K562 (cell line): ENCODE measurements around the gene NPY5R. TPM values are rescaled to one million over a fixed set of nuclear protein-coding genes. Genes with fewer than 3 reads are reported as not detected.

Source experiments
- ATAC-seq: fragments of 200-7000 bp; cut with Tn5 transposase; 3 replicates; pipeline ENCODE4 v1.9.1; 2020; ENCODE audit warnings: moderate library complexity
- Bru-seq: library from RNA; stranded (reverse); fragments of 400-500 nt; gene quantifications from one replicate; lab custom pipeline; 2021; lab: Mats Ljungman, UMichigan
- BruChase-seq, 2 experiments: library from RNA; stranded (reverse); fragments of 400-500 nt; gene quantifications; one replicate each; lab custom pipeline; 2021; lab: Mats Ljungman, UMichigan
- BruUV-seq: library from RNA; stranded (reverse); fragments of 400-500 nt; replicated peaks from 2 replicates; lab custom pipeline; 2021; lab: Mats Ljungman, UMichigan
- CTCF ChIA-PET: fragments of 300-600 bp; formaldehyde crosslinking; extraction: SDS; loops from one replicate; lab custom pipeline; 2021; ENCODE audit warnings: low intra/inter-chr PET ratio; lab: Yijun Ruan, JAX
- POLR2A ChIA-PET: fragments of 300-600, 350-650 bp; sonication (Branson Sonifier 250); formaldehyde crosslinking; extraction: SDS; loops from one replicate; lab custom pipeline; 2021; ENCODE audit warnings: antibody characterized with exemption, inconsistent platforms; lab: Yijun Ruan, JAX
- DNase-seq, 4 experiments: peaks; one replicate each; pipeline versions ENCODE4 v3.0.0 to v3.0.0-alpha.2; 2011 to 2018; ENCODE audit warnings: low spot score in 3 of 4, mixed read lengths in 3 of 4; ENCODE audit errors: extremely low read depth in 1 of 4
- FAIRE-seq: peaks from 2 replicates; lab custom pipeline; 2011; peaks lifted over from hg19 to GRCh38; lab: Jason Lieb, UNC
- H2AFZ ChIP-seq: 2 replicates; pipeline ENCODE4 v1.6.0; 2011; ENCODE audit warnings: low read depth, low read length, control low read depth, inconsistent platforms
- H3K27ac ChIP-seq: fragments of 200-600 bp; 3 replicates; pipeline ENCODE4 v1.8.0; 2011; ENCODE audit warnings: low read depth, mild to moderate bottlenecking, control low read depth, inconsistent platforms, low read length, moderate library complexity, mixed read lengths; ENCODE audit errors: extremely low read depth
- H3K27me3 ChIP-seq, 2 experiments: fragments of 300-600 bp in 1 of 2; 2 replicates in 1 of 2; 3 replicates in 1 of 2; pipeline versions ENCODE4 v1.6.0 to v1.8.0; 2011; ENCODE audit warnings: inconsistent platforms in 2 of 2, low read length in 2 of 2, mild to moderate bottlenecking in 1 of 2, mixed read lengths in 1 of 2, moderate library complexity in 1 of 2; ENCODE audit not compliant: control insufficient read depth in 2 of 2, insufficient read depth in 2 of 2
- H3K36me3 ChIP-seq: fragments of 300-600 bp; 3 replicates; pipeline ENCODE4 v1.8.0; 2011; ENCODE audit warnings: mild to moderate bottlenecking, low read length, inconsistent platforms; ENCODE audit not compliant: control insufficient read depth, insufficient read depth
- H3K4me1 ChIP-seq, 2 experiments: fragments of 200-600 bp in 1 of 2; replicated peaks in 1 of 2; 2 replicates in 1 of 2; 3 replicates in 1 of 2; pipeline versions ENCODE4 v1.5.1 to v1.8.0; 2011; ENCODE audit warnings: inconsistent platforms in 2 of 2, low read length in 2 of 2, mild to moderate bottlenecking in 1 of 2, mixed read lengths in 1 of 2, moderate library complexity in 1 of 2; ENCODE audit not compliant: control insufficient read depth in 2 of 2, insufficient read depth in 2 of 2
- H3K4me2 ChIP-seq: 2 replicates; pipeline ENCODE4 v1.6.1; 2011; ENCODE audit warnings: low read length, control low read depth, inconsistent platforms, mixed read lengths; ENCODE audit not compliant: insufficient read depth
- H3K4me3 ChIP-seq: fragments of 200-600 bp; sonication (generic), shearing (Covaris generic); 2 replicates; pipeline ENCODE4 v1.5.1; 2016; ENCODE audit warnings: control low read depth, inconsistent platforms
- H3K79me2 ChIP-seq: fragments of 200-600 bp; 3 replicates; pipeline ENCODE4 v1.8.0; 2011; ENCODE audit warnings: low read length, inconsistent platforms; ENCODE audit not compliant: control insufficient read depth, insufficient read depth
- H3K9ac ChIP-seq, 2 experiments: 2 replicates each; pipeline versions ENCODE4 v1.6.0 to v1.6.1; 2011; ENCODE audit warnings: low read depth in 2 of 2, low read length in 2 of 2, control low read depth in 1 of 2, inconsistent platforms in 1 of 2, mild to moderate bottlenecking in 1 of 2, mixed read lengths in 1 of 2; ENCODE audit not compliant: insufficient read depth in 1 of 2
- H3K9me1 ChIP-seq: one replicate; pipeline ENCODE4 v1.6.0; 2011; ENCODE audit warnings: inconsistent platforms, mild to moderate bottlenecking, low read length, moderate library complexity; ENCODE audit not compliant: control insufficient read depth, insufficient read depth
- H3K9me3 ChIP-seq: replicated peaks from 2 replicates; pipeline ENCODE4 v1.5.1; 2011; ENCODE audit warnings: low read depth, low read length, inconsistent platforms; ENCODE audit not compliant: control insufficient read depth, insufficient read depth
- H4K20me1 ChIP-seq: replicated peaks from 2 replicates; pipeline ENCODE4 v1.6.1; 2011; ENCODE audit warnings: low read length, inconsistent platforms, mixed read lengths; ENCODE audit not compliant: control insufficient read depth, insufficient read depth
- KAT8 ChIP-seq: fragments of 450-650 bp; IDR thresholded peaks from 2 replicates; pipeline ENCODE4 v1.6.1; 2016; ENCODE audit warnings: low read depth, mild to moderate bottlenecking
- MED1 ChIP-seq: sonication (generic); formaldehyde crosslinking; IDR thresholded peaks from 2 replicates; pipeline ENCODE4 v1.8.1; 2023; ENCODE audit warnings: missing genetic modification reagents, borderline replicate concordance
- NELFE ChIP-seq: IDR thresholded peaks from 2 replicates; pipeline ENCODE4 v1.6.1; 2011; ENCODE audit warnings: mild to moderate bottlenecking; ENCODE audit not compliant: insufficient read depth, insufficient read length
- RERE ChIP-seq: sonication (generic); formaldehyde crosslinking; IDR thresholded peaks from 2 replicates; pipeline ENCODE4 v1.8.0; 2023; ENCODE audit warnings: missing genetic modification reagents, mild to moderate bottlenecking, borderline replicate concordance
- ZC3H4 ChIP-seq: sonication (generic); formaldehyde crosslinking; IDR thresholded peaks from 2 replicates; pipeline ENCODE4 v1.9.0; 2021; ENCODE audit warnings: missing genetic modification reagents, borderline replicate concordance
- ZNF274 ChIP-seq: IDR thresholded peaks from 2 replicates; pipeline ENCODE4 v1.6.1; 2011; ENCODE audit warnings: low read depth, mild to moderate bottlenecking, low read length, moderate library complexity, borderline replicate concordance
- ZNF551 ChIP-seq: fragments of 250-450 bp; sonication (Bioruptor Pico); IDR thresholded peaks from 2 replicates; pipeline ENCODE4 v1.5.0; 2021; ENCODE audit warnings: mild to moderate bottlenecking, moderate library complexity
- ZNF766 ChIP-seq: fragments of 200-800 bp; sonication (Bioruptor generic); conservative IDR thresholded peaks from 2 replicates; pipeline ENCODE4 v1.6.1; 2016; ENCODE audit warnings: missing genetic modification characterization, missing compliant biosample characterization
- WGBS: fragments of 100-300 bp; shearing (Covaris generic); methylation state at CpG from one replicate; pipeline ENCODE4 v1.1.6; 2016; ENCODE audit warnings: low coverage, mixed read lengths; ENCODE audit not compliant: insufficient coverage; ENCODE audit errors: missing lambda C conversion rate; 5-methylcytosine and 5-hydroxymethylcytosine counted together
- in situ Hi-C: fragments of 300-500 bp; cut with MboI; formaldehyde crosslinking; loops from 4 replicates; pipeline ENCODE4 v1.15.0; 2018; ENCODE audit warnings: inconsistent platforms, mixed read lengths
- intact Hi-C: fragments of 100-400 bp; cut with micrococcal nuclease; formaldehyde crosslinking; loops from 2 replicates; pipeline ENCODE4 v1.14.2; 2022
- long read RNA-seq, 3 experiments: library from polyadenylated mRNA in 2 of 3; library from RNA in 1 of 3; unstranded in 2 of 3; stranded (forward) in 1 of 3; transcript quantifications; one replicate each; pipeline ENCODE4 v2.0.0, GENCODE V29; 2019 to 2022
- polyA minus RNA-seq, 3 experiments: library from RNA; depleted of rRNA, polyadenylated mRNA; stranded (reverse); fragments of >200 nt; gene quantifications; 2 replicates each; pipeline ENCODE4 v1.2.3, GENCODE V29; 2011
- polyA plus RNA-seq, 8 experiments: library from polyadenylated mRNA; depleted of rRNA in 4 of 8; stranded (reverse) in 5 of 8; unstranded in 3 of 8; fragments of >200 nt; fragmentation: Nextera tagmentation in 2 of 8; fragmentation: Illumina TruSeq in 1 of 8; extraction: Ambion mirVana in 2 of 8; extraction: Trizol in 1 of 8; gene quantifications; 2 replicates each; pipeline versions ENCODE4 v1.2.1 to v1.2.3, GENCODE V29; 2011 to 2014; ENCODE audit warnings: inconsistent platforms in 1 of 8, missing spikeins in 1 of 8
- total RNA-seq, 7 experiments: library from RNA; depleted of rRNA in 6 of 7; stranded (reverse); fragments of >200 nt in 6 of 7; fragmentation: Illumina TruSeq in 2 of 7; extraction: Trizol in 2 of 7; gene quantifications; 2 replicates each; pipeline versions ENCODE4 v1.2.1 to v1.2.3, GENCODE V29; 2011 to 2021; ENCODE audit warnings: low replicate concordance in 1 of 7
- TF ChIP-seq, protein P1 (sequence below): fragments of 250-450 bp; sonication (Bioruptor Pico); IDR thresholded peaks from 2 replicates; pipeline ENCODE4 v1.4.0; 2020

NPY5R gene
- total RNA-seq (2011; cell fraction: chromatin; rRNA removed; ENCODE audit: low replicate concordance), result not detected in 2 replicates
- not detected in 2 replicates for total RNA-seq (2011; cell fraction: nucleolus; rRNA removed)
- not detected in 2 replicates for total RNA-seq (2011; cell fraction: nucleoplasm; rRNA removed)
- total RNA-seq (2014; rRNA removed) (not detected in 2 replicates), total RNA-seq (2014; rRNA removed; fragmentation: Illumina TruSeq; extraction: Trizol) (not detected in 2 replicates), total RNA-seq (2015; rRNA removed; fragmentation: Illumina TruSeq; extraction: Trizol) (not detected in 2 replicates), total RNA-seq (2021) (not detected in 2 replicates), polyA plus RNA-seq (2011; rRNA removed) (not detected in 2 replicates), polyA plus RNA-seq (2014; fragmentation: Illumina TruSeq; extraction: Trizol) (not detected in 2 replicates), polyA plus RNA-seq (2014; fragmentation: Nextera tagmentation; extraction: Ambion mirVana) (not detected), polyA plus RNA-seq (2014; rRNA removed) (not detected in 2 replicates), polyA minus RNA-seq (2011; rRNA and poly(A)+ RNA removed) (not detected in 2 replicates), Bru-seq, nascent RNA (percentile 10 among the genes with signal in this experiment), BruChase-seq, experiment 1, labeled RNA remaining after a 2-hour chase (not detected), BruChase-seq, experiment 2, labeled RNA remaining after a 6-hour chase (not detected)
- polyA plus RNA-seq (2011; cell fraction: cytosol; rRNA removed), result not detected in 2 replicates
- polyA plus RNA-seq (2011; cell fraction: nucleus; rRNA removed), result not detected in 2 replicates
- not detected in 2 replicates for polyA plus RNA-seq (2012)
- polyA minus RNA-seq (2011; cell fraction: cytosol; rRNA and poly(A)+ RNA removed), result not detected in 2 replicates
- polyA minus RNA-seq (2011; cell fraction: nucleus; rRNA and poly(A)+ RNA removed), result not detected in 2 replicates
- long read RNA-seq, experiment 1, result 0 reads
- long read RNA-seq, experiment 2, result 0 reads
- long read RNA-seq, experiment 3, result 0 reads

DNA sequence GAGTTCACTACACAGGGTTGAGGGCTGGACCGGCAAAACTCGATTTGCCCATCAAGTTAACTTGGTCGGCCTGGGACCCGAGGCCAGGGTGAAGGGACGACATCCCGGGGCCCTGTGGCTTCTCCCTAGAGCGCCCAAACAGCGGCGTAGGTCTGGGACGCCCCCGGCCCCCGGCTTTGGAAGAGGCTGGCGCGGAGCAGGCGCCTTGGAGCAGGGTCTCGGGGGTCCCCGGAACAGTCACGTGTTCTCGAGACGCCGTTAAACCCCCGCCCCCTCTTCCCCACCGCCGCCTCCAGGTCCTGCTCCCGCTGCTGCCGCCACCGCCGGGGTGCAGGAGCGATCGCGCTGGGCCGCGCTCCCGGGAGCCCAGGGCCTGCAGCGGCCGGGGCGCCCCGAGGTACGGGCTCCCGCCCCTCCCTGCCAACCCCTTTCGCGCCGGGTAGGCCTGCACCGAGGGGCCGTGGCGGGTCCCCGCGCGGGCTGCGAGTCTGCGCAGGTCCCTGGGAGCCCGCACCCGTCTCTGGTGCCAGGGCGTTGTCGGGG is at the start of gene NPY5R:
Gene NPY5R, plus strand, starts transcription at position 289 of the 543 bp plus-strand sequence. CDS start 6,382 bp downstream, outside the sequence.
- peaks cover 15 to 23% of the 10 kb centered on the region in 2 experiments; a peak in 4 of 5 replicates for H3K27me3 ChIP-seq
- H3K9ac ChIP-seq, result no peak within 1 kb of the TSS
- H3K4me3 ChIP-seq, result no peak within 1 kb of the TSS
- H3K4me1 ChIP-seq, result peaks cover 0 to 13% of the 10 kb centered on the region in 2 experiments; a peak in 2 of 5 replicates
- in situ Hi-C loops (no loop called here), intact Hi-C loops (no loop called here)
- WGBS, result 0% methylated on average over 20 of the region's 55 CpGs
- ChIA-PET POLR2A (no interaction called here), CTCF (no interaction called here)
- no peaks in the 10 kb centered on the region for H4K20me1 ChIP-seq
- no peak within 1 kb of the TSS for H2AFZ ChIP-seq
- no peak for FAIRE-seq
- H3K9me1 ChIP-seq, result no peaks in the 10 kb centered on the region
- no peaks in the 10 kb centered on the region for H3K36me3 ChIP-seq
- BruUV-seq, result no TSS peak
- H3K9me3 ChIP-seq, result no peaks in the 10 kb centered on the region
- no peaks in the 10 kb centered on the region for H3K79me2 ChIP-seq
- no peak within 1 kb of the TSS for H3K4me2 ChIP-seq
- DNase-seq, result no peak
- no peak within 1 kb of the TSS for H3K27ac ChIP-seq
- peak; percentile 72 for ATAC-seq
- TF ChIP-seq ZNF551 (CRISPR knock-in tag) (no peak), NELFE (no peak), ZNF274 (no peak), RERE (CRISPR knock-in tag) (no peak), KAT8 (no peak), ZNF766 (no peak), ZC3H4 (CRISPR knock-in tag) (no peak), MED1 (no peak)
- TF ChIP-seq, protein P1, sequence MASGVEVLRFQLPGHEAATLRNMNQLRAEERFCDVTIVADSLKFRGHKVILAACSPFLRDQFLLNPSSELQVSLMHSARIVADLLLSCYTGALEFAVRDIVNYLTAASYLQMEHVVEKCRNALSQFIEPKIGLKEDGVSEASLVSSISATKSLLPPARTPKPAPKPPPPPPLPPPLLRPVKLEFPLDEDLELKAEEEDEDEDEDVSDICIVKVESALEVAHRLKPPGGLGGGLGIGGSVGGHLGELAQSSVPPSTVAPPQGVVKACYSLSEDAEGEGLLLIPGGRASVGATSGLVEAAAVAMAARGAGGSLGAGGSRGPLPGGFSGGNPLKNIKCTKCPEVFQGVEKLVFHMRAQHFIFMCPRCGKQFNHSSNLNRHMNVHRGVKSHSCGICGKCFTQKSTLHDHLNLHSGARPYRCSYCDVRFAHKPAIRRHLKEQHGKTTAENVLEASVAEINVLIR (CRISPR knock-in tag), result no peak
